ENCODE measurements around the gene SLC36A4. TPM values are rescaled to one million over a fixed set of nuclear protein-coding genes. Genes with fewer than 3 reads are reported as not detected.
"Not testable (repeated sequence)": the region's sequence is repeated elsewhere in the genome, so short reads cannot be mapped to it uniquely, and the experiment has no call there.

The SLC36A4 gene
- total RNA-seq, 1 donor from 2014 or later, result 67.6 TPM

DNA sequence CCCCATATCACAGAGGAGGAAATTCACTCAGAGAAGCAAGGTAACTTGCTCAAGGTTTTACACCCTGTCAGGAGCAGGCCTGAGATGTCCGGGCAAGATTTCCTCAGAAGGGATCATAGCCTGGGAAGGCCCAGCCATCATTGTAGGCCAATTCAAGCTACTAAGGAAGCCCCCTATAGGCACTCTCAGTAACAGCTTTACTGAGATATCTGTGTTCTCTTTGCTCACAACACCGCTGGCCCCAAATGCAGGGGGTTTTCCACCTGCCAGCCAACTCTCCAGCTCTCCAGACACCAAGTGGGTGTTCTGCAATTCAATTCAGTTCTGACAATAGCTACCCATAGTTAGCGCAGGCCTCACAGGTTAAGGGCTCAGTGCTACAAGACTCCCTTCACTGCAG lies 84.0 kb downstream of the SLC36A4 start:
- Histone ChIP-seq H3K79me2 (ENCODE audit: low read depth) (no peaks in the 10 kb centered on the region), H3K27me3 (no peaks in the 10 kb centered on the region), H3K4me2 (no peak overlapping the region), H3K36me3 (no peaks in the 10 kb centered on the region), H3K9ac (no peak overlapping the region), H3K4me1 (peaks cover 45% of the 10 kb centered on the region), H3K4me3 (no peak overlapping the region), H2AFZ (replicated peaks) (peak overlapping the region; percentile 76), H3K9me3 (ENCODE audit: low read depth) (no peaks in the 10 kb centered on the region), H4K20me1 (ENCODE audit: low read depth) (no peaks in the 10 kb centered on the region), H3K27ac (no peak overlapping the region), H3F3A (ENCODE audit: low read depth) (peaks cover 42% of the 10 kb centered on the region)
- peak; percentile 30 for DNase-seq (ENCODE audit: low spot score)
- no peak for TF ChIP-seq EZH2phosphoT487 (IDR thresholded peaks at IDR 0.05)
- TF ChIP-seq, protein P1, sequence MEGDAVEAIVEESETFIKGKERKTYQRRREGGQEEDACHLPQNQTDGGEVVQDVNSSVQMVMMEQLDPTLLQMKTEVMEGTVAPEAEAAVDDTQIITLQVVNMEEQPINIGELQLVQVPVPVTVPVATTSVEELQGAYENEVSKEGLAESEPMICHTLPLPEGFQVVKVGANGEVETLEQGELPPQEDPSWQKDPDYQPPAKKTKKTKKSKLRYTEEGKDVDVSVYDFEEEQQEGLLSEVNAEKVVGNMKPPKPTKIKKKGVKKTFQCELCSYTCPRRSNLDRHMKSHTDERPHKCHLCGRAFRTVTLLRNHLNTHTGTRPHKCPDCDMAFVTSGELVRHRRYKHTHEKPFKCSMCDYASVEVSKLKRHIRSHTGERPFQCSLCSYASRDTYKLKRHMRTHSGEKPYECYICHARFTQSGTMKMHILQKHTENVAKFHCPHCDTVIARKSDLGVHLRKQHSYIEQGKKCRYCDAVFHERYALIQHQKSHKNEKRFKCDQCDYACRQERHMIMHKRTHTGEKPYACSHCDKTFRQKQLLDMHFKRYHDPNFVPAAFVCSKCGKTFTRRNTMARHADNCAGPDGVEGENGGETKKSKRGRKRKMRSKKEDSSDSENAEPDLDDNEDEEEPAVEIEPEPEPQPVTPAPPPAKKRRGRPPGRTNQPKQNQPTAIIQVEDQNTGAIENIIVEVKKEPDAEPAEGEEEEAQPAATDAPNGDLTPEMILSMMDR (IDR thresholded peaks at IDR 0.05), result peak; percentile 41
- peaks cover 36% of the 10 kb centered on the region for H3K4me1 Mint-ChIP-seq
- no peak overlapping the region for H3K27ac Mint-ChIP-seq
- no peak overlapping the region for H3K4me3 Mint-ChIP-seq
- H3K36me3 Mint-ChIP-seq, result no peaks in the 10 kb centered on the region
- peaks cover 15% of the 10 kb centered on the region for H3K9me3 Mint-ChIP-seq
- peaks cover 2% of the 10 kb centered on the region for H3K27me3 Mint-ChIP-seq (ENCODE audit: insufficient read depth, low read depth)

GRCh38 chr11:93111147-93111546 lies 86.6 kb downstream of the SLC36A4 start:
- H3K9me3 Mint-ChIP-seq, result peaks cover 15% of the 10 kb centered on the region
- H3K4me3 ChIP-seq; H3K27ac ChIP-seq; H4K20me1 ChIP-seq (ENCODE audit: low read depth); H3K27me3 Mint-ChIP-seq (ENCODE audit: insufficient read depth, low read depth); H3K4me2 ChIP-seq; H3K27me3 ChIP-seq; H3K9ac ChIP-seq; H3K9me3 ChIP-seq (ENCODE audit: low read depth); DNase-seq (ENCODE audit: low spot score); H3K4me3 Mint-ChIP-seq; H3K27ac Mint-ChIP-seq; H2AFZ ChIP-seq (replicated peaks); H3K36me3 ChIP-seq; H3K79me2 ChIP-seq (ENCODE audit: low read depth); H3K36me3 Mint-ChIP-seq: not testable (repeated sequence)
- peaks cover 25% of the 10 kb centered on the region for H3K4me1 Mint-ChIP-seq
- H3F3A ChIP-seq (ENCODE audit: low read depth), result peaks cover 21% of the 10 kb centered on the region
- H3K4me1 ChIP-seq, result peaks cover 25% of the 10 kb centered on the region

- no peak overlapping the region for H3K9ac ChIP-seq
- TF ChIP-seq EZH2 (IDR thresholded peaks at IDR 0.05), result no peak
- TF ChIP-seq, protein P1 (IDR thresholded peaks at IDR 0.05), result no peak
- TF ChIP-seq EZH2phosphoT487 (IDR thresholded peaks at IDR 0.05), result no peak
Observed at GRCh38 chr11:93100211-93100610, 97.6 kb downstream of the SLC36A4 start.

DNA sequence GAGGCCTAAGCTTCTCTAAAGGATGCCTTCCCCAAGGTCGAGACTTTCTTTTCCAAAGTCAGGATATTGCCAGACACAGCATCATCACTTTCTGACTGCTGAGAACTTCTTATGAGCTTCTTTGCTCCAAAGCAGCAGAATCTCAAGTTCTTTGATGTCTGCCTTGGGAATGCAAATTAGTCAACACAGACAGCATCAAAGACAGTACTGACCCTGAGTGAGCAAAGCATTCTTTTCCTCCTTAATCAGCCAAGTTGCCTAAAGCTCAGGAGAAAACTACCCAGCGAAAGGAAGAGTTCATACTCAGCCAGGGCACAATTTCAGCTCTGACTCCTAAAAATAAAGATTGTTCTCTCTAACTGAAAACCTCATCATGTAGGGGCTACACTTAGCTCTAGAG lies 98.0 kb downstream of the SLC36A4 start:
- Mint-ChIP-seq H3K4me3 (no peak overlapping the region), H3K36me3 (no peaks in the 10 kb centered on the region), H3K9me3 (peaks cover 16% of the 10 kb centered on the region), H3K27me3 (ENCODE audit: insufficient read depth, low read depth) (no peaks in the 10 kb centered on the region), H3K27ac (peak overlapping the region; percentile 43), H3K4me1 (peaks cover 16% of the 10 kb centered on the region)
- no peak for DNase-seq (ENCODE audit: low spot score)
- no peaks in the 10 kb centered on the region for H3K4me1 ChIP-seq
- H2AFZ ChIP-seq (replicated peaks), result no peak overlapping the region
- no peak overlapping the region for H3K4me3 ChIP-seq
- H3F3A ChIP-seq (ENCODE audit: low read depth), result no peaks in the 10 kb centered on the region
- H3K27ac ChIP-seq, result no peak overlapping the region
- no peak overlapping the region for H3K9ac ChIP-seq
- no peak overlapping the region for H3K4me2 ChIP-seq
- no peaks in the 10 kb centered on the region for H3K27me3 ChIP-seq
- TF ChIP-seq, protein P1 (IDR thresholded peaks at IDR 0.05), result no peak
- no peak for TF ChIP-seq EZH2 (IDR thresholded peaks at IDR 0.05)
- TF ChIP-seq EZH2phosphoT487 (IDR thresholded peaks at IDR 0.05), result no peak
- no peaks in the 10 kb centered on the region for H4K20me1 ChIP-seq (ENCODE audit: low read depth)
- peaks cover 4% of the 10 kb centered on the region for H3K36me3 ChIP-seq
- H3K9me3 ChIP-seq (ENCODE audit: low read depth), result peaks cover 6% of the 10 kb centered on the region
- no peaks in the 10 kb centered on the region for H3K79me2 ChIP-seq (ENCODE audit: low read depth)

More at GRCh38 chr11:93100211-93100610, 97.6 kb downstream of the SLC36A4 start:
- no peaks in the 10 kb centered on the region for H3F3A ChIP-seq (ENCODE audit: low read depth)
- H3K36me3 ChIP-seq, result no peaks in the 10 kb centered on the region
- Mint-ChIP-seq H3K36me3 (no peaks in the 10 kb centered on the region), H3K4me3 (no peak overlapping the region), H3K9me3 (peaks cover 12% of the 10 kb centered on the region), H3K4me1 (peaks cover 16% of the 10 kb centered on the region), H3K27ac (peak overlapping the region; percentile 10), H3K27me3 (ENCODE audit: insufficient read depth, low read depth) (no peaks in the 10 kb centered on the region)
- H3K9me3 ChIP-seq (ENCODE audit: low read depth), result peaks cover 2% of the 10 kb centered on the region
- no peak overlapping the region for H2AFZ ChIP-seq (replicated peaks)
- no peak overlapping the region for H3K4me2 ChIP-seq
- H3K27me3 ChIP-seq, result no peaks in the 10 kb centered on the region
- no peak overlapping the region for H3K4me3 ChIP-seq
- no peaks in the 10 kb centered on the region for H4K20me1 ChIP-seq (ENCODE audit: low read depth)
- H3K27ac ChIP-seq, result no peak overlapping the region
- no peaks in the 10 kb centered on the region for H3K4me1 ChIP-seq
- H3K79me2 ChIP-seq (ENCODE audit: low read depth), result no peaks in the 10 kb centered on the region
- DNase-seq (ENCODE audit: low spot score), result no peak

Small RNA genes lying within 50 kb of the gene (small RNA-seq; reads per million reads assigned to genes)
- not detected for gene AP003072.1

Other genes with a start within 250 kb of the SLC36A4 start
- gene MTNR1B, start 228.3 kb downstream of the SLC36A4 start, total RNA-seq (ENCODE audit: low replicate concordance), result not detected in 2 replicates
- not detected in 2 replicates for gene DEUP1, start 132.8 kb upstream of the SLC36A4 start, total RNA-seq (ENCODE audit: low replicate concordance)